NCI-H510A treated with DMSO at 0.1 percent for 48 hours (cell line): ENCODE data around the gene ELOB.
"Not testable (repeated sequence)": the region's sequence is repeated elsewhere in the genome, so short reads cannot be mapped to it uniquely, and the experiment has no call there.

ENCODE experiments used
- DNase-seq: peaks from one replicate; lab custom pipeline; 2025; lab: John Stamatoyannopoulos, UW

ELOB gene

GRCh38 chr16:2748757-2749455 is 28.2 kb downstream of the ELOB start:
- DNase-seq = no peak

- DNase-seq = no peak
Observed at GRCh38 chr16:2745961-2746360, 31.1 kb downstream of the ELOB start.

- DNase-seq = no peak
Observed at GRCh38 chr16:2745116-2745890, 31.8 kb downstream of the ELOB start.

GRCh38 chr16:2744711-2745110 is 32.4 kb downstream of the ELOB start:
- no peak for DNase-seq

GRCh38 chr16:2743007-2743810 is 33.9 kb downstream of the ELOB start:
- no peak for DNase-seq

- DNase-seq = no peak
Observed at GRCh38 chr16:2742323-2743006, 34.6 kb downstream of the ELOB start.

- no peak for DNase-seq
Observed at GRCh38 chr16:2741168-2741567, 35.9 kb downstream of the ELOB start.

- no peak for DNase-seq
Observed at GRCh38 chr16:2740476-2740875, 36.6 kb downstream of the ELOB start.

- no peak for DNase-seq
Observed at GRCh38 chr16:2739625-2740430, 37.3 kb downstream of the ELOB start.

GRCh38 chr16:2738615-2739014 is 38.5 kb downstream of the ELOB start:
- DNase-seq = no peak

- no peak for DNase-seq
Observed at GRCh38 chr16:2737895-2738418, 39.1 kb downstream of the ELOB start.

GRCh38 chr16:2737238-2737605 is 39.9 kb downstream of the ELOB start:
- no peak for DNase-seq

GRCh38 chr16:2736476-2737237 is 40.4 kb downstream of the ELOB start:
- no peak for DNase-seq

GRCh38 chr16:2734844-2735515 is 42.1 kb downstream of the ELOB start:
- no peak for DNase-seq

GRCh38 chr16:2728034-2728433 is 49.0 kb downstream of the ELOB start:
- no peak for DNase-seq

- no peak for DNase-seq
Observed at GRCh38 chr16:2726923-2727322, 50.2 kb downstream of the ELOB start.

- DNase-seq = no peak
Observed at GRCh38 chr16:2724816-2725348, 52.2 kb downstream of the ELOB start.

GRCh38 chr16:2724088-2724676 is 52.9 kb downstream of the ELOB start:
- no peak for DNase-seq

GRCh38 chr16:2721634-2722173 is 55.4 kb downstream of the ELOB start:
- not testable (repeated sequence) for DNase-seq
